Chondrocyte (in vitro differentiated cells): ENCODE measurements around the gene MAPRE3. TPM values are rescaled to one million over a fixed set of nuclear protein-coding genes. Genes with fewer than 3 reads are reported as not detected.

Source experiments
- DNase-seq: peaks from one replicate; pipeline ENCODE4 v3.0.0; 2021; ENCODE audit warnings: mixed read lengths, low spot score
- H3K27ac Mint-ChIP-seq: one replicate; pipeline ENCODE4 v1.8.0; 2021; ENCODE audit warnings: mild to moderate bottlenecking, moderate library complexity, mixed read lengths; ENCODE audit not compliant: unreplicated experiment
- H3K27me3 Mint-ChIP-seq: 2 replicates; pipeline ENCODE4 v1.8.0; 2021; ENCODE audit warnings: low read depth, mixed read lengths
- H3K36me3 Mint-ChIP-seq: 2 replicates; pipeline ENCODE4 v1.8.0; 2021; ENCODE audit warnings: low read depth, mixed read lengths
- H3K4me1 Mint-ChIP-seq: 2 replicates; pipeline ENCODE4 v1.8.0; 2021; ENCODE audit warnings: low read depth, mild to moderate bottlenecking, mixed read lengths
- H3K4me3 Mint-ChIP-seq: one replicate; pipeline ENCODE4 v1.8.0; 2021; ENCODE audit warnings: mild to moderate bottlenecking, moderate library complexity, mixed read lengths; ENCODE audit not compliant: unreplicated experiment
- H3K9me3 Mint-ChIP-seq: 2 replicates; pipeline ENCODE4 v1.8.0; 2021; ENCODE audit warnings: low read depth, mixed read lengths
- total RNA-seq: library from RNA; stranded (reverse); gene quantifications from 3 replicates; pipeline ENCODE4 v1.2.1, GENCODE V29; 2021
- TF ChIP-seq, protein P1 (sequence below): fragments of 200-600 bp; sonication (generic); IDR thresholded peaks from 2 replicates; pipeline ENCODE4 v1.5.0; 2021; ENCODE audit warnings: antibody characterized with exemption, mild to moderate bottlenecking, moderate library complexity

The MAPRE3 gene
- total RNA-seq, 1 donor from 2014 or later: 12.3 TPM

DNA sequence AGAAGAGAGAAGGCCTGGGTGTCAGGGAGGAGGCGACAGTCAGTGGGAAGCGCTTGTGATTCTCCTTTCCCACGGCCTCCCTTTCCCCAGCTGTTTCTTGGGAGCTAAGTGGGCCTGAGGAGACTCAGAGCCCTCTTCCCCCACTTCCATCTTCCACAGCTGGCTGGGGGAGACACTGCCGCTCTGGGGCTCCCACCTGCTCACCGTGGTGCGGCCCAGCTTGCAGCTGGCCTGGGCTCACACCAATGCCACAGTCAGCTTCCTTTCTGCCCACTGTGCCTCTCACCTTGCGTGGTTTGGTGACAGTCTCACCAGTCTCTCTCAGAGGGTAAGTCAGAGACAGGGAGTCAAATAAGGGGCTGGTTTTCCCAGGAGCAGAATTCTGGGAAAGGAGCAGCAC lies 69.4 kb downstream of the MAPRE3 start:
- H3K27ac Mint-ChIP-seq: no peak overlapping the region
- H3K4me1 Mint-ChIP-seq: peaks cover 24% of the 10 kb centered on the region
- H3K9me3 Mint-ChIP-seq: no peaks in the 10 kb centered on the region
- peak; percentile 40 for DNase-seq
- H3K4me3 Mint-ChIP-seq: no peak overlapping the region
- H3K27me3 Mint-ChIP-seq: no peaks in the 10 kb centered on the region
- peaks cover 38% of the 10 kb centered on the region for H3K36me3 Mint-ChIP-seq
- TF ChIP-seq, protein P1, sequence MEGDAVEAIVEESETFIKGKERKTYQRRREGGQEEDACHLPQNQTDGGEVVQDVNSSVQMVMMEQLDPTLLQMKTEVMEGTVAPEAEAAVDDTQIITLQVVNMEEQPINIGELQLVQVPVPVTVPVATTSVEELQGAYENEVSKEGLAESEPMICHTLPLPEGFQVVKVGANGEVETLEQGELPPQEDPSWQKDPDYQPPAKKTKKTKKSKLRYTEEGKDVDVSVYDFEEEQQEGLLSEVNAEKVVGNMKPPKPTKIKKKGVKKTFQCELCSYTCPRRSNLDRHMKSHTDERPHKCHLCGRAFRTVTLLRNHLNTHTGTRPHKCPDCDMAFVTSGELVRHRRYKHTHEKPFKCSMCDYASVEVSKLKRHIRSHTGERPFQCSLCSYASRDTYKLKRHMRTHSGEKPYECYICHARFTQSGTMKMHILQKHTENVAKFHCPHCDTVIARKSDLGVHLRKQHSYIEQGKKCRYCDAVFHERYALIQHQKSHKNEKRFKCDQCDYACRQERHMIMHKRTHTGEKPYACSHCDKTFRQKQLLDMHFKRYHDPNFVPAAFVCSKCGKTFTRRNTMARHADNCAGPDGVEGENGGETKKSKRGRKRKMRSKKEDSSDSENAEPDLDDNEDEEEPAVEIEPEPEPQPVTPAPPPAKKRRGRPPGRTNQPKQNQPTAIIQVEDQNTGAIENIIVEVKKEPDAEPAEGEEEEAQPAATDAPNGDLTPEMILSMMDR: no peak

- TF ChIP-seq, protein P1: no peak
- no peaks in the 10 kb centered on the region for H3K27me3 Mint-ChIP-seq
- H3K4me3 Mint-ChIP-seq: no peak overlapping the region
- H3K4me1 Mint-ChIP-seq: peaks cover 20% of the 10 kb centered on the region
- DNase-seq: no peak
- no peaks in the 10 kb centered on the region for H3K9me3 Mint-ChIP-seq
- peaks cover 38% of the 10 kb centered on the region for H3K36me3 Mint-ChIP-seq
- H3K27ac Mint-ChIP-seq: no peak overlapping the region
These were observed 69.8 kb downstream of the MAPRE3 start for GRCh38 chr2:27040282-27040681.

DNA sequence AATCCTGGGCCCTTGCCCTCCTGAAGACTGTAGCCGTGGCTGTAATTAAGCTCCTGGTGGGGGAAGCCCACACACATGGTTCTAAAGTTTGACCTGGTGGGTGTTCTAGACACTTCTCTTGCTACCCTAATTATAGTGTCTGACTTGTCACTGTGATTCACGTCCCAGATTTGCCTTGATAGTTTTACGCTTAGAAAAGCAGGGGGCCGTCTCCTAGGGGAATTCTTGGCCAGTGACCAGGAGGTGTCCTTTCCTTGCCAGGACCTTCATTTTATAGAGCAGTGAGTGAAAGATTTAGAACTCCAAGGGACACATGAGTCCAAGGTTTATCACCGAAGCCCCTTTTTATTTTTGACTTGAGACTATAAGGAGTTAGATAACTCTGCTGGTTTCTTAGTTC lies 71.3 kb downstream of the MAPRE3 start:
- peaks cover 19% of the 10 kb centered on the region for H3K4me1 Mint-ChIP-seq
- H3K4me3 Mint-ChIP-seq: no peak overlapping the region
- no peak overlapping the region for H3K27ac Mint-ChIP-seq
- no peaks in the 10 kb centered on the region for H3K9me3 Mint-ChIP-seq
- no peak for DNase-seq
- peaks cover 33% of the 10 kb centered on the region for H3K36me3 Mint-ChIP-seq
- TF ChIP-seq, protein P1: no peak
- no peaks in the 10 kb centered on the region for H3K27me3 Mint-ChIP-seq

GRCh38 chr2:27042159-27042661 lies 71.8 kb downstream of the MAPRE3 start:
- TF ChIP-seq, protein P1: no peak
- no peaks in the 10 kb centered on the region for H3K9me3 Mint-ChIP-seq
- peaks cover 19% of the 10 kb centered on the region for H3K4me1 Mint-ChIP-seq
- peaks cover 28% of the 10 kb centered on the region for H3K36me3 Mint-ChIP-seq
- no peak overlapping the region for H3K27ac Mint-ChIP-seq
- no peak for DNase-seq
- no peak overlapping the region for H3K4me3 Mint-ChIP-seq
- H3K27me3 Mint-ChIP-seq: no peaks in the 10 kb centered on the region

- Mint-ChIP-seq H3K27me3 (no peaks in the 10 kb centered on the region), H3K9me3 (no peaks in the 10 kb centered on the region), H3K27ac (no peak overlapping the region), H3K4me1 (peaks cover 19% of the 10 kb centered on the region), H3K36me3 (peaks cover 23% of the 10 kb centered on the region), H3K4me3 (no peak overlapping the region)
- TF ChIP-seq, protein P1: no peak
- DNase-seq: no peak
These were observed 72.7 kb downstream of the MAPRE3 start for GRCh38 chr2:27042985-27043634.
